ENCODE measurements around the gene CCR5AS.

CCR5AS gene

DNA sequence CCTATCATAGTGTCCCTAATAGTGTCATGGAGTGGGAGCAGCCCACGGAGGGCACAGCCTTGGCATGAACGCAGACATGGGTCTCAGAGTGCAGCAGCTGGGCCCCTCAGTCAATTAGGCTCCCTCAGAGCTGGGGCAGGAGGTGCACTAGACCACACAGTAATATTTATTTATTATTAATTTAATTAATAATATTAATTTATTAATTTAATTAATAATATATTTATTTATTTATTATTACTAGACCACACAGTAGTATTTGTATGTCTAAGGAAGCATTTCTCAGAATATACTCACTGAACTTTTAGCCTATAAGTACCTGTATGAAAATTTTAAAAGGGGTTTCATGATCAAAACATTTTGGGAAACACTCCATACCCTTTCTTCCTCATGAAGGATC lies 5.3 kb downstream of the CCR5AS start:
- H3K4me3 ChIP-seq (ENCODE audit: extremely low read depth, insufficient read depth, low read length, poor library complexity, severe bottlenecking), result no peak overlapping the region
- no peaks in the 10 kb centered on the region for H3K36me3 ChIP-seq (ENCODE audit: control insufficient read depth, insufficient read depth, low read length)
- peaks cover 18% of the 10 kb centered on the region for H3K4me1 ChIP-seq (ENCODE audit: control insufficient read depth, insufficient read depth, low read length, poor library complexity, severe bottlenecking)
- 89 to 100% methylated on average over 1 to 2 of the region's 2 CpGs for WGBS, 2 experiments (ENCODE audit: insufficient coverage in 2 of 2)
- no peak overlapping the region for H3K27ac ChIP-seq (ENCODE audit: low read depth, low read length, severe bottlenecking)
- H3K9me3 ChIP-seq (ENCODE audit: control insufficient read depth, low read length), result no peaks in the 10 kb centered on the region

DNA sequence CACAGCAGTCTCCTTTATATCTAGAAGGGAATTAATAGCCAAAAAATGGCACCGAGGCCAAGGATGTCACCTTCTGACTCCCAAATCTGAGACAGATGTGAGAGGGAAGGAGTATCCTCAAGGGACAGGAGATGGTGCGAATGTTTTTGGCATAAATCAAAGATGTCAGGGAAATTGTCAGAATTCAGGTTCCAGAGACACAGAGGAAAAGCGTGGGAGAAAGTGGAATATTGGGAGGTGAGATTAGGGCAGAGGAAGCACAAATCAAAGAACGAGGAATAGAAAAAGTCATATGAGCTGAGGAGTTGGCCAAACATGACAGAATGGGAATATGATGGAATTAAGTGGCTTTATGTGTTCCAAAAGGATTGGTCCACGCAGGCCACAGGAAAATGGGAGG lies 6.0 kb downstream of the CCR5AS start:
- Histone ChIP-seq H3K4me3 (ENCODE audit: extremely low read depth, insufficient read depth, low read length, poor library complexity, severe bottlenecking) (no peak overlapping the region), H3K36me3 (ENCODE audit: control insufficient read depth, insufficient read depth, low read length) (no peaks in the 10 kb centered on the region), H3K4me1 (ENCODE audit: control insufficient read depth, insufficient read depth, low read length, poor library complexity, severe bottlenecking) (peaks cover 15% of the 10 kb centered on the region), H3K27ac (ENCODE audit: low read depth, low read length, severe bottlenecking) (no peak overlapping the region), H3K9me3 (ENCODE audit: control insufficient read depth, low read length) (no peaks in the 10 kb centered on the region)
- WGBS, 2 experiments (ENCODE audit: insufficient coverage in 2 of 2), result 87 to 95% methylated on average over 5 of the region's 5 CpGs

DNA sequence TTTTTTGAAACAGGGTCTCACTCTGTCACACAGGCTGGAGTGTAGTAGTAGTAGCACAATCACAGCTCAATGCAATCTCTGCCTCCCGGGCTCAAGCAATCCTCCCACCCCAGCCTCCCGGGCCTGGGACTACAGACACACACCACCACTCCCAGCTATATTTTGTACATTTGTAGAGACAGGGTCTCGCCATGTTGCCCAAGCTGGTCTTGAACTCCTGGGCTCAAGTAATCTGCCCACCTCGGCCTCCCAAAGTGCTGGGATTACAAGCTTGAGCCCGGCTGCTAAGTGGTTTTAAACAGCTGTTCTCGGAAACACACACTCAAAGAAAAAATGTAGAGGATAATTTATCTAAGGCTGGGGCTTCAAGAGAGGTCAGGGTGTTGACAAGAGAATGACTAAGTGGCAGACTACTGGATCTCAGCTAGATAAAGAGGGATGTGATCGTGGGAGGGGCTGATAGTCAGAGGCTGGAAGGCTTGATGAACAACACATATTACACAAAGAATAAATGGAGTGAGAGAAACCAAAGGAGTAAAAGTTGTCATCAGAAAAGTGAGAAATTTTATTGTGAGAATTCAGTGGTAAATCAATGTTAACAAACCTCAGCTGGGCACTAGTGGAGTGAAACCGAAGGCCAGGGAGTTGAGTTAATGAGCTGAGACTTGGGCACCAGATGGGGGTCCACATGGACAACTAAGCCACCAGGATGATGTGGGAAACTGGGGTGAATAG lies 6.7 kb downstream of the CCR5AS start:
- 69 to 82% methylated on average over 5 of the region's 8 CpGs for WGBS, 2 experiments (ENCODE audit: insufficient coverage in 2 of 2)
- Histone ChIP-seq H3K27ac (ENCODE audit: low read depth, low read length, severe bottlenecking) (peak overlapping the region; percentile 77), H3K4me3 (ENCODE audit: extremely low read depth, insufficient read depth, low read length, poor library complexity, severe bottlenecking) (no peak overlapping the region), H3K9me3 (ENCODE audit: control insufficient read depth, low read length) (no peaks in the 10 kb centered on the region), H3K4me1 (ENCODE audit: control insufficient read depth, insufficient read depth, low read length, poor library complexity, severe bottlenecking) (peaks cover 15% of the 10 kb centered on the region), H3K36me3 (ENCODE audit: control insufficient read depth, insufficient read depth, low read length) (no peaks in the 10 kb centered on the region)

DNA sequence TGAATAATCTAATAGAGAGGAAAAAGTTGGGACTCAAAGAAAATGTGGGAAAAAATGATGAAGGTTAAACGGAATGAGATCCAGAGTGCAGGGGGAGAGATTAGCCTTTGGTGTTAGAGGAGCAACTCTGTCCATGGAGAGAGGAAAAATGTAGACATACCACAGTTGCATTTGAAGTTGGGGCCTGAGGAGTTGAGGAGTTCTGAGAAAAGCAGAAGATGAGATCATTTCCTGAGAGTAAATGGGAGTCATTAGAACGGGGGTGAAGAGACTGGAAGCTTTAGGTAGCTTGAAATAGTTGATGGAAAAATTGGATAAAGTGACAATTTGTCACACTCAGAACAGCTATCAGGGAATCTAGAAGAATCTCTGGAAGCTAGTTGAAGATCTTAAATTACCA lies 7.3 kb downstream of the CCR5AS start:
- 76 to 77% methylated on average over 2 of the region's 2 CpGs for WGBS, 2 experiments (ENCODE audit: insufficient coverage in 2 of 2)
- Histone ChIP-seq H3K4me3 (ENCODE audit: extremely low read depth, insufficient read depth, low read length, poor library complexity, severe bottlenecking) (no peak overlapping the region), H3K27ac (ENCODE audit: low read depth, low read length, severe bottlenecking) (peak overlapping the region; percentile 77), H3K36me3 (ENCODE audit: control insufficient read depth, insufficient read depth, low read length) (no peaks in the 10 kb centered on the region), H3K9me3 (ENCODE audit: control insufficient read depth, low read length) (no peaks in the 10 kb centered on the region), H3K4me1 (ENCODE audit: control insufficient read depth, insufficient read depth, low read length, poor library complexity, severe bottlenecking) (peaks cover 15% of the 10 kb centered on the region)

DNA sequence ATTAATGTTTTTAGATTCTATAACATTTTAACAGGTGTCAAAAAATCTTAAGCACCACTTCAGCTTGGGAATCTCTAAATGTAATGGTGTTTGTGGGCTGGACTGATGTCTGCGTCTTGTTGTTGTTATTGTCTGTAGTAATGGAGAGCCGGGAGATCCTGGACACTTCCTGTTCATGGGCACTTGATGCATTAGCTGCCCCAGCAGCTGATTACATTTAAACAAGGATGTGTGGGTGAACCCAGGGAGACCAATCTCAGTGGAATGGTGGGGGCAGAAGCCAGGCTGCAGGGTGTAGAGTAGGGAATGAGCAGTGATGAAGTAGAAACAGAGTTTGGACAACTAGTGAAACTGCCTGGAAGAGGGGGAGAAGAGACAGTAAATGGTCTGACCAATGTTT lies 7.8 kb downstream of the CCR5AS start:
- 100% methylated on average over 2 of the region's 2 CpGs; no CpG with 5 or more reads in 1 of the 2 experiments for WGBS, 2 experiments (ENCODE audit: insufficient coverage in 2 of 2)
- no peak overlapping the region for H3K4me3 ChIP-seq (ENCODE audit: extremely low read depth, insufficient read depth, low read length, poor library complexity, severe bottlenecking)
- peaks cover 15% of the 10 kb centered on the region for H3K4me1 ChIP-seq (ENCODE audit: control insufficient read depth, insufficient read depth, low read length, poor library complexity, severe bottlenecking)
- no peaks in the 10 kb centered on the region for H3K36me3 ChIP-seq (ENCODE audit: control insufficient read depth, insufficient read depth, low read length)
- no peaks in the 10 kb centered on the region for H3K9me3 ChIP-seq (ENCODE audit: control insufficient read depth, low read length)
- no peak overlapping the region for H3K27ac ChIP-seq (ENCODE audit: low read depth, low read length, severe bottlenecking)

DNA sequence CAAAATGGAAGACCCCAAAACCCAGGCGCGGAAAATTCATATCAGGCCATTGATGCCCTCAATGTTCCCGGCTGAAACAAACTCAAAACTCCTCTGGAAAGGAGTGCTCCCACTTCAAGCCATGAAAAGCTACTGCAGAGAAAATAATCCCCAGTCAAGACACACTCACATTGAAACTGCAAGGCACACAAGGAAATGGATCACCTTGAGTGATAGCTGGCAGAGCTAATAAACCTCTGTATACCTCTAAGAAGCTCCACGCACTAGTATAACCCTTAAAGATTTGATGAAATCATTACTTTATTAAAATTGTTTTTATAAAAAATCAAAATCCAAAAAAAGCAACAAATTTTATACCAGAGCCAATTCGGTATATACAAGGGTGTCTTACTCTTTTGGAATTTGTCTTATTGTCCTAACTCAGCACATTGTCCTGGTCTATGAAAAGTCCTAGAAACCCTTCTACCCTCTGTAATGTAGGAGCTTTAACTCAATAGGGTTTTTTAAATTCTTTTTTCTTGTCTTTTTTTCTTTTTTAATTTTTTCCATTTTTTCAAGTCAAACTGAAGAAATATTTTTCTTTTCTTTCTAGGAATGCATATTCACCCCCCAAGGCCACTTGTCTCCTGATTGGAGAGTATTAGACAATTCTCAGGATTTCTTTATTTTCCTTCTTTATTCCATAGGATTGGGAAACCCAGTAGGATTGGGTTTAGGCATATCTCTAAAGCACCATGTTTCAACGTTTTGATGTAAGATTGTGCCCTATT lies 8.5 kb downstream of the CCR5AS start:
- Histone ChIP-seq H3K36me3 (ENCODE audit: control insufficient read depth, insufficient read depth, low read length) (no peaks in the 10 kb centered on the region), H3K4me3 (ENCODE audit: extremely low read depth, insufficient read depth, low read length, poor library complexity, severe bottlenecking) (no peak overlapping the region), H3K4me1 (ENCODE audit: control insufficient read depth, insufficient read depth, low read length, poor library complexity, severe bottlenecking) (peaks cover 15% of the 10 kb centered on the region), H3K27ac (ENCODE audit: low read depth, low read length, severe bottlenecking) (no peak overlapping the region), H3K9me3 (ENCODE audit: control insufficient read depth, low read length) (no peaks in the 10 kb centered on the region)
- WGBS, 2 experiments (ENCODE audit: insufficient coverage in 2 of 2), result 91 to 100% methylated on average over 2 to 5 of the region's 6 CpGs

DNA sequence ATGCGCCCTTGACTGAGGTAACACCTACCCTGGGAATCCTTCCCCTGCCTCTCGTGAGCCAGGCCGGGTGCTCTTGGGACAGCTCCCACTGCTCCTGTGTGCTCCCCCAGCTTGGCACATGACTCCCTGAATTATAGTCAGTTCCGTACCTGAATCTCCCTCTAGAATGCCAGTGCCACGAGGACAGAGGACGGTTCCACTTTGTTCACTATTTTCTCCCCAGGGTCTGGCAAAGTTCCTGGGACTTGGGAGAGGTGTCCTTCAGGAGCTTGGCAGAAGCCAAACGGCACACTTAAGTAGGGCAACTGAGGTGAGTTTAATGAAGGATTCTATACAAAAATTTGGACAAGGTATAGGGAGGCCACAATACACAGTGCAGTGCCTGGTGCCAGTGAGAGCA lies 9.8 kb downstream of the CCR5AS start:
- H3K27ac ChIP-seq (ENCODE audit: low read depth, low read length, severe bottlenecking), result no peak overlapping the region
- 92 to 97% methylated on average over 4 to 5 of the region's 7 CpGs for WGBS, 2 experiments (ENCODE audit: insufficient coverage in 2 of 2)
- H3K9me3 ChIP-seq (ENCODE audit: control insufficient read depth, low read length), result no peaks in the 10 kb centered on the region
- H3K36me3 ChIP-seq (ENCODE audit: control insufficient read depth, insufficient read depth, low read length), result no peaks in the 10 kb centered on the region
- peaks cover 15% of the 10 kb centered on the region for H3K4me1 ChIP-seq (ENCODE audit: control insufficient read depth, insufficient read depth, low read length, poor library complexity, severe bottlenecking)
- no peak overlapping the region for H3K4me3 ChIP-seq (ENCODE audit: extremely low read depth, insufficient read depth, low read length, poor library complexity, severe bottlenecking)

DNA sequence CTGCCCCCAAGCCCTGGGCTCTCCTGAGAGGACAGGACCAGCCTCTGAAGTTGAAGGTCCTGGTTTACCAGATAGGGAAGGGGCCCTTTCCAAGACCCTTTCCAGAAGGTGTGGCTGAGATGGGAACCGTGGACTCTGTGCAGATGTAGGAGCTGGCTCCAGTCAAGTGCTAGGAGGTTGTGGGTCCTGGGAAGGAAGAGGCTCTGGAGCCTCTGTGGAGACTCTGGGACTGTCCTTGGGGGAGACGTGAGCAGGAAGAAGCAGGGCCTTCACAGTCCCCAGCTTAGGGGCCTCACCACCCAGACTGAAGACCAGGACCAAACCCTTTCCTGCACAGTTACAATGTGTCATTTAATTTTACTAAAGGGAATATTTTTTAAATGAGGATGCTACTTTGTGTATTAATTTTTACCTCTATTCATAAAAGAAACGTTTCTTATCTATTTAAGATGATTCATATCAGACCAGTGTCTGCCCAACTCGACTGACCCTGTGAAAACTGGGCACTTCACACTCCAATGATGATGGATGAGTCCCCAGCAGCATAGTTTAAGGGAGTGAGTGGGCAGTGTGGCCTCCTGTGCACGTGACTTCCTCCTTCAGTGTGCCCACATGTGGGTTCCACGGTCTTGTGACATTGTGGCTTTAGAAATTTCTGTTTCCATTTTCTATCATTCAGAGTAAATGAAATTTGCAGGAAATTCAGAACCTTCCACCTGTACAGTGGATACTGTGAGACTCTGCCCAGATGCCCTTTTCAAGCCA lies 10.9 kb downstream of the CCR5AS start:
- Histone ChIP-seq H3K27ac (ENCODE audit: low read depth, low read length, severe bottlenecking) (no peak overlapping the region), H3K4me1 (ENCODE audit: control insufficient read depth, insufficient read depth, low read length, poor library complexity, severe bottlenecking) (peaks cover 15% of the 10 kb centered on the region), H3K36me3 (ENCODE audit: control insufficient read depth, insufficient read depth, low read length) (no peaks in the 10 kb centered on the region), H3K4me3 (ENCODE audit: extremely low read depth, insufficient read depth, low read length, poor library complexity, severe bottlenecking) (no peak overlapping the region), H3K9me3 (ENCODE audit: control insufficient read depth, low read length) (no peaks in the 10 kb centered on the region)
- 89 to 100% methylated on average over 1 to 3 of the region's 6 CpGs for WGBS, 2 experiments (ENCODE audit: insufficient coverage in 2 of 2)

DNA sequence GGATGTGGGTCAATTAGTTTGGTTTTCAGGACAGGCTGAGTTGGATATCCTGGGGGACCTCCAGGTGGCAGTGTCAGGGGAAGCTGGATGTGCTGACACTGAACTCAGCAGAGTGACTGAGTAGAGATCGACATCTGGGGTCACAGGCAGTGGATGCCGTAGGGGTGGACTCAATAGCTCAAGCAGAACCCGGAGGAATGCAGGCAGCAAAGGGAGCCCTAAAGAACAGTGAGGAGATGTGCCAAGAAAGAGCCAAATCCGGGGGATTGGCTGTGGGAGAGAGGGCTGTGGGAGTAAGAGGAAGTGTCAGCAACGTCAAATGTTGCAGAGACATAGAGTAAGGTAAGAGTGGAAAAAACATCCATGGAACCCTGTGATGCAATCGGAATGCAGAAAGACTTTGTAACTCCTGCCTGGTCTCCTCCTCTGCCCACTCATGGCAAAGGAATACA lies 11.6 kb downstream of the CCR5AS start:
- H3K4me1 ChIP-seq (ENCODE audit: control insufficient read depth, insufficient read depth, low read length, poor library complexity, severe bottlenecking), result peaks cover 12% of the 10 kb centered on the region
- no peaks in the 10 kb centered on the region for H3K9me3 ChIP-seq (ENCODE audit: control insufficient read depth, low read length)
- no peak overlapping the region for H3K27ac ChIP-seq (ENCODE audit: low read depth, low read length, severe bottlenecking)
- no peak overlapping the region for H3K4me3 ChIP-seq (ENCODE audit: extremely low read depth, insufficient read depth, low read length, poor library complexity, severe bottlenecking)
- WGBS, 2 experiments (ENCODE audit: insufficient coverage in 2 of 2), result 90 to 92% methylated on average over 6 of the region's 6 CpGs
- H3K36me3 ChIP-seq (ENCODE audit: control insufficient read depth, insufficient read depth, low read length), result no peaks in the 10 kb centered on the region

DNA sequence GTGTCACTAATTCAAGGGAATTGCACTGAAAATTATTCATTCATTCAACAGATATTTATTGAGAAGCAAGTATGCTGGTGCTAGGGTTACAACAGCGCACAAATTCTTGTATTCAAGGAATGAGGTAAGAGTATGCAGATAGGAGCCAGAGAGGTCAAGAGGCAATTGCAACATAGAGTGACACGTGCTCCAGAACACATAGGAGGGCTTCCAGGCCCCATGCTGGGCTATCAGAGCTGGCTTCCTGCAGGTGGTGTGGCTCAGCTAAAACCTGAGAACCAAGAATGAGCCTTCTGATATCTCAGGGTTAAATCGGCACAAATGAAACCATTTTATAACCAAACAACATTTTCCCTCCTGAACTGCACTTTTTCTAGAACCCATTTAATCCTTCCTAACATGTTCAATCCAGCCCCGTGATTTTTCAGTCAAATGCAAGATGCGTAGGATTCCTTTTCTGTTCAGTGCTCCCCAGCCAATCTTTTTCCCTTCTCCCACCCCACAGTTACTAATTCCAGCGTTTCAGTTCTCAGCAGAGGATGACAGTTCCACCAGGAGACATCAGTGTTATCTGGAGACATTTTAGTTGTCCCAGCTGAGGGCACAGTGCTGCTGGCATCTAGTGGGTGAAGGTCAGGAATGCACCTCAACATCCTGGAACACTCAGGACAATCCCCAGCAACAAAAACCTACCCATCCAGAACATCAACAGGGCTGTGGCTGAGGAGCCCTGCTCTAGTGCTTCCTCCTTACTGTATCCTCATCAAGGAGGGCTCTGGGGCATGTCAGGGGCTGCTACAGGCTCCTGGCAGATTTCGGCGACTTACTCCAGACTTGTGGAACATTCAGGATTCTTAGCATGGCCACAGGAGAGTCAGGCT lies 13.1 kb downstream of the CCR5AS start:
- no peak overlapping the region for H3K27ac ChIP-seq (ENCODE audit: low read depth, low read length, severe bottlenecking)
- 73 to 77% methylated on average over 6 of the region's 8 CpGs for WGBS, 2 experiments (ENCODE audit: insufficient coverage in 2 of 2)
- H3K4me3 ChIP-seq (ENCODE audit: extremely low read depth, insufficient read depth, low read length, poor library complexity, severe bottlenecking), result no peak overlapping the region
- peaks cover 1% of the 10 kb centered on the region for H3K4me1 ChIP-seq (ENCODE audit: control insufficient read depth, insufficient read depth, low read length, poor library complexity, severe bottlenecking)
- H3K36me3 ChIP-seq (ENCODE audit: control insufficient read depth, insufficient read depth, low read length), result no peaks in the 10 kb centered on the region
- H3K9me3 ChIP-seq (ENCODE audit: control insufficient read depth, low read length), result no peaks in the 10 kb centered on the region
